Endothelial cell of umbilical vein (primary cell): ENCODE measurements around the gene IKZF1. TPM values are rescaled to one million over a fixed set of nuclear protein-coding genes. Genes with fewer than 3 reads are reported as not detected.

Source experiments
- BruUV-seq: library from RNA; stranded (reverse); fragments of 400-500 nt; replicated peaks from 2 replicates; lab custom pipeline; 2021; lab: Mats Ljungman, UMichigan
- CTCF ChIA-PET: fragments of 300-600, 350-600 bp; sonication (Branson Sonifier 250); formaldehyde crosslinking; loops from one replicate; lab custom pipeline; 2021; ENCODE audit warnings: antibody characterized with exemption, inconsistent platforms; lab: Charles Lee
- POLR2A ChIA-PET: fragments of 300-600, 350-600 bp; sonication (Branson Sonifier 250); formaldehyde crosslinking; loops from one replicate; lab custom pipeline; 2021; ENCODE audit warnings: antibody characterized with exemption, inconsistent platforms; lab: Charles Lee
- DNase-seq: peaks from one replicate; pipeline ENCODE4 v3.0.0-alpha.2; 2011; ENCODE audit warnings: low read depth, low spot score
- FAIRE-seq: peaks from 2 replicates; lab custom pipeline; 2011; peaks lifted over from hg19 to GRCh38; lab: Jason Lieb, UNC
- H2AFZ ChIP-seq: 2 replicates; pipeline ENCODE4 v1.6.0; 2012; ENCODE audit warnings: low read depth, low read length, control low read depth, inconsistent platforms
- H3K27ac ChIP-seq: 2 replicates; pipeline ENCODE4 v1.5.1; 2011; ENCODE audit warnings: low read depth, mild to moderate bottlenecking, control low read depth, low read length, moderate library complexity; ENCODE audit not compliant: insufficient read depth
- H3K27me3 ChIP-seq, 2 experiments: 2 replicates each; pipeline versions ENCODE4 v1.6.0 to v1.6.1; 2011; ENCODE audit warnings: low read length in 2 of 2, mixed read lengths in 1 of 2; ENCODE audit not compliant: control insufficient read depth in 2 of 2, insufficient read depth in 2 of 2
- H3K36me3 ChIP-seq, 2 experiments: 2 replicates in 1 of 2; 3 replicates in 1 of 2; pipeline ENCODE4 v1.5.1; 2011; ENCODE audit warnings: low read length in 2 of 2, mild to moderate bottlenecking in 1 of 2, moderate library complexity in 1 of 2; ENCODE audit not compliant: control insufficient read depth in 2 of 2, insufficient read depth in 2 of 2; ENCODE audit errors: extremely low read depth in 1 of 2
- H3K4me1 ChIP-seq: 3 replicates; pipeline ENCODE4 v1.5.1; 2011; ENCODE audit warnings: mild to moderate bottlenecking, low read length; ENCODE audit not compliant: control insufficient read depth, insufficient read depth; ENCODE audit errors: extremely low read depth
- H3K4me2 ChIP-seq: 2 replicates; pipeline ENCODE4 v1.6.1; 2011; ENCODE audit warnings: low read length, control low read depth, mixed read lengths; ENCODE audit not compliant: insufficient read depth
- H3K4me3 ChIP-seq, 3 experiments: fragments of 200-600 bp in 1 of 3; sonication (generic), shearing (Covaris generic) in 1 of 3; replicated peaks in 1 of 3; 2 replicates each; pipeline ENCODE4 v1.5.1; 2011 to 2016; ENCODE audit warnings: control low read depth in 3 of 3, low read length in 3 of 3, mild to moderate bottlenecking in 2 of 3, inconsistent platforms in 1 of 3, low read depth in 1 of 3, moderate library complexity in 1 of 3; ENCODE audit not compliant: insufficient read depth in 1 of 3
- H3K79me2 ChIP-seq: 2 replicates; pipeline ENCODE4 v1.6.0; 2012; ENCODE audit warnings: low read length, inconsistent platforms; ENCODE audit not compliant: control insufficient read depth, insufficient read depth
- H3K9ac ChIP-seq: replicated peaks from 2 replicates; pipeline ENCODE3; 2011; ENCODE audit warnings: low read length, control low read depth; ENCODE audit not compliant: insufficient read depth; ENCODE audit errors: extremely low read depth
- H3K9me1 ChIP-seq: replicated peaks from 3 replicates; pipeline ENCODE4 v1.6.0; 2011; ENCODE audit warnings: mild to moderate bottlenecking, low read length; ENCODE audit not compliant: control insufficient read depth, insufficient read depth; ENCODE audit errors: extremely low read depth
- H3K9me3 ChIP-seq: replicated peaks from 2 replicates; pipeline ENCODE4 v1.5.1; 2012; ENCODE audit warnings: low read length, inconsistent platforms; ENCODE audit not compliant: control insufficient read depth, insufficient read depth
- H4K20me1 ChIP-seq: replicated peaks from 2 replicates; pipeline ENCODE3; 2011; ENCODE audit warnings: mild to moderate bottlenecking, low read length; ENCODE audit not compliant: control insufficient read depth, insufficient read depth; ENCODE audit errors: extremely low read depth
- EZH2 ChIP-seq: IDR thresholded peaks from 2 replicates; pipeline ENCODE4 v1.6.1; 2012; ENCODE audit warnings: borderline replicate concordance, low read depth, mild to moderate bottlenecking, moderate library complexity, low read length, inconsistent platforms; ENCODE audit not compliant: severe bottlenecking
- FOS ChIP-seq: IDR thresholded peaks from 2 replicates; pipeline ENCODE4 v1.6.1; 2011; ENCODE audit warnings: mild to moderate bottlenecking, low read length, moderate library complexity, borderline replicate concordance; ENCODE audit not compliant: insufficient read depth
- GATA2 ChIP-seq: IDR thresholded peaks from 2 replicates; pipeline ENCODE4 v1.7.0; 2011; ENCODE audit warnings: low read depth, mild to moderate bottlenecking, moderate library complexity, mixed read lengths, low read length; ENCODE audit not compliant: insufficient read length, insufficient read depth
- JUN ChIP-seq: IDR thresholded peaks from 2 replicates; pipeline ENCODE4 v1.6.1; 2011; ENCODE audit warnings: borderline replicate concordance, low read depth; ENCODE audit not compliant: insufficient read length, insufficient read depth
- MYC ChIP-seq: IDR thresholded peaks from one replicate; pipeline ENCODE4 v1.6.1; 2011; ENCODE audit warnings: mild to moderate bottlenecking, low read depth, low read length
- POLR2A ChIP-seq: IDR thresholded peaks from 2 replicates; pipeline ENCODE4 v1.6.1; 2012; ENCODE audit warnings: low read depth, mild to moderate bottlenecking, control low read depth, low read length
- POLR2AphosphoS5 ChIP-seq: IDR thresholded peaks from 2 replicates; pipeline ENCODE4 v1.6.1; 2012; ENCODE audit warnings: low read depth, mild to moderate bottlenecking, control low read depth, low read length, moderate library complexity; ENCODE audit not compliant: insufficient read depth
- dilution Hi-C: fragments of 300-500 bp; cut with MboI; formaldehyde crosslinking; loops from one replicate; pipeline ENCODE4 v1.15.0; 2019; ENCODE audit warnings: low sequenced_read_pairs; ENCODE audit not compliant: extremely low pct_ligation_motif_present
- intact Hi-C: fragments of 100-400 bp; cut with micrococcal nuclease; formaldehyde crosslinking; loops from one replicate; pipeline ENCODE4 v1.10.0; 2022
- polyA plus RNA-seq, 4 experiments: library from polyadenylated mRNA; depleted of rRNA in 3 of 4; stranded (reverse) in 3 of 4; unstranded in 1 of 4; fragments of >200 nt; gene quantifications; 2 replicates each; pipeline versions ENCODE4 v1.2.1 to v1.2.3, GENCODE V29; 2011 to 2012; ENCODE audit warnings: missing spikeins in 1 of 4
- total RNA-seq: library from RNA; stranded (reverse); gene quantifications from 2 replicates; pipeline ENCODE4 v1.2.3, GENCODE V29; 2021
- TF ChIP-seq, protein P1 (sequence below): IDR thresholded peaks from 2 replicates; pipeline ENCODE4 v1.6.1; 2011; ENCODE audit not compliant: insufficient read depth, insufficient read length
- TF ChIP-seq, protein P2 (sequence below), 2 donors: IDR thresholded peaks; 1 replicate in 1 of 2; 2 replicates in 1 of 2; pipeline ENCODE4 v1.5.1; 2011; ENCODE audit warnings: low read length in 2 of 2, mild to moderate bottlenecking in 2 of 2, moderate library complexity in 2 of 2, control low read depth in 1 of 2, inconsistent platforms in 1 of 2, low read depth in 1 of 2; ENCODE audit not compliant: insufficient read depth in 1 of 2; ENCODE audit errors: extremely low read depth in 1 of 2

IKZF1 gene
- total and polyA plus RNA-seq, 2 donors (not counting 3 experiments of a cell fraction or from before 2014, with no cell fraction given) = 0.01 to 0.20 TPM

DNA sequence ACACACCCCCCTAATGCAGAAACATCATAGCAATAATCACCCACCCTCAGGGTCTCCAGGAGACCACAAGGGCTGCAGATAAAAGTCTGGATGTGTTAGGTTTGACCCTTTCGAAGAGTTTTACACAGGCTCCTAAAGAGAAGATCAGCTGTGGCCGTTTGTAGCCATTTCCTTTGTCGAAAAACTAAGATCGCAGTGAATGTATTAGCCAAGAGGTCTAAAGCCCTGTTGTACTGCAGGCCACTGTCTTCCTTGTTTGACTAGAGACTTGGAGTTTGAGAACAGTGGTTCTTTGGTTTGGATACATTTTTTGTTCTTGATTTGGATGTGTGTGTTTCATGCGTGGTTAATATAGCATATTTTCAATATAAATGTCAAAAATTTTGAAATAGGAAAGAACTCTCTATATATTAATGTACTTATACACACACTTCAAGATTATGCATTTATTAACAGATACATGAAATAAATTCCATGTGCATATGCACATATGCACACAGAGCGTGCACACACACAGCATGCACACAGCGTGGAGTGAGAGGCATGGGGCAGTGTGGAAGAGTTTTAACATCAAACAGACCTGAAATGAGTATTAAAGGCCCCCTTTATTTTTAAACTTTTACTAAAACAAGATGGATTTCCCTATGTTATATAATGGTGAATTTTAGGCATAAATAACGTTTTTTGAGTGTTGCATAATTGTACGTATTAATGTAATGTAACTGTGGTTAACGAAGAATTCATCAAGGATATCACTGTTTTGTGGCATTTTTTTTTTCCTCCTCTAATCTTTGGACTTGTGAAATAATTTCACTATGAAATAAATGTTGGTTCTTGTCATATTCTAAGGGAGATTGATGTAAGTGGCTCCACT is 2.2 kb downstream of the IKZF1 start:
- ChIA-PET CTCF (no interaction called here), POLR2A (no interaction called here)
- no peak for TF ChIP-seq EZH2
- TF ChIP-seq, protein P1, sequence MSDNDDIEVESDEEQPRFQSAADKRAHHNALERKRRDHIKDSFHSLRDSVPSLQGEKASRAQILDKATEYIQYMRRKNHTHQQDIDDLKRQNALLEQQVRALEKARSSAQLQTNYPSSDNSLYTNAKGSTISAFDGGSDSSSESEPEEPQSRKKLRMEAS = no peak
- no peak for TF ChIP-seq POLR2AphosphoS5
- no peak for TF ChIP-seq GATA2
- TF ChIP-seq FOS = no peak
- TF ChIP-seq JUN = no peak
- no peak for TF ChIP-seq POLR2A
- no peak for TF ChIP-seq MYC
- TF ChIP-seq, protein P2, sequence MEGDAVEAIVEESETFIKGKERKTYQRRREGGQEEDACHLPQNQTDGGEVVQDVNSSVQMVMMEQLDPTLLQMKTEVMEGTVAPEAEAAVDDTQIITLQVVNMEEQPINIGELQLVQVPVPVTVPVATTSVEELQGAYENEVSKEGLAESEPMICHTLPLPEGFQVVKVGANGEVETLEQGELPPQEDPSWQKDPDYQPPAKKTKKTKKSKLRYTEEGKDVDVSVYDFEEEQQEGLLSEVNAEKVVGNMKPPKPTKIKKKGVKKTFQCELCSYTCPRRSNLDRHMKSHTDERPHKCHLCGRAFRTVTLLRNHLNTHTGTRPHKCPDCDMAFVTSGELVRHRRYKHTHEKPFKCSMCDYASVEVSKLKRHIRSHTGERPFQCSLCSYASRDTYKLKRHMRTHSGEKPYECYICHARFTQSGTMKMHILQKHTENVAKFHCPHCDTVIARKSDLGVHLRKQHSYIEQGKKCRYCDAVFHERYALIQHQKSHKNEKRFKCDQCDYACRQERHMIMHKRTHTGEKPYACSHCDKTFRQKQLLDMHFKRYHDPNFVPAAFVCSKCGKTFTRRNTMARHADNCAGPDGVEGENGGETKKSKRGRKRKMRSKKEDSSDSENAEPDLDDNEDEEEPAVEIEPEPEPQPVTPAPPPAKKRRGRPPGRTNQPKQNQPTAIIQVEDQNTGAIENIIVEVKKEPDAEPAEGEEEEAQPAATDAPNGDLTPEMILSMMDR (IDR thresholded peaks at IDR 0.05; ENCODE audit: extremely low read depth in 1 of 2, insufficient read depth in 1 of 2, low read depth in 1 of 2, low read length in 2 of 2) = no peak
- intact Hi-C loops (loop anchor here (10.0 kb wide), 1 partner anchor 58 kb away; no protein-coding TSS in a partner anchor), dilution Hi-C loops (no loop called here)
- Histone ChIP-seq H3K4me2 (no peak overlapping the region), H2AFZ (no peak overlapping the region), H3K9me1 (no peaks in the 10 kb centered on the region), H3K4me3 (no peak overlapping the region), H3K9ac (no peak overlapping the region), H3K36me3 (no peaks in the 10 kb centered on the region), H4K20me1 (no peaks in the 10 kb centered on the region), H3K79me2 (no peaks in the 10 kb centered on the region), H3K27me3 (peaks cover 40 to 62% of the 10 kb centered on the region in 2 experiments), H3K4me1 (no peaks in the 10 kb centered on the region), H3K9me3 (no peaks in the 10 kb centered on the region), H3K27ac (no peak overlapping the region)
- FAIRE-seq = no peak
- no TSS peak for BruUV-seq
- no peak for DNase-seq
